ENCODE results near the gene FAM174C.

FAM174C gene

DNA sequence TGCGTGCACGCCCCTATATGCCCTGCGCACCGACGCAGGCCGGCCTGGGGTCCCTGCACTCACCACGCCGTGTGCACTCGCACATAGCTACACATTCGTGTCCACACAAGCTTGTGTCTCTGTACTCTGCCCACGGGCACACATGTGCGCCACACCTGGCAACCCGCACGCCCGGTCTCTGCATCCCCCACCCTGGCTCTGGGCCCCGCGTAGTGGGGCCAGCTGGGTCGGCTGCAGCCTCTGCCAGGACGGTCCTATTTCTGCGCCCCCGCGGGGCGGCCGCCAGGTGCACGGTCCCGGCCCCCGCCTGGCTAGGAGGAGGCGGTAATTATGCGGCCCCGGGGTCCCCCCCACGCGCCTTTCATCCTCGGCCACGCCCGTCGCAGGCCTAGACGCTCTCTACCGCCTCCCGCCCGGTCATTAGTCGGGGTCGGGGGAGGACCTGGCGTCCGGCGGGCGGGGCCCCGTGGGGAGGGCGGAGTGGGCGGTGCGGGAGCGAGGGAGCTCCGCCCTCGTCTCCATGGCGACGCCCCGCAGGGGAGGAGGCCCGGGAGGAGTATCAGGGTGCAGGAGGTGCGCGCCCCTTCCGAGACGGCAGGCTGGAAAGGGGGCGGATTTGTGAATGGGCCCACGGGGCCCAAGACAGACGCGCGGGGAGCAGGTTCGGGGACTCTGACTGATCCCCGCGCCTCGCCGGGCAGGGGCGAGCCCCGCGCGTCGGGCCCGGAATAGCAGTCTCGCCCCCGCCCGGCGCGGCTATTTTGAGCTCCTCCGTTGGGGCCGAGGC, 9.0 kb upstream of the FAM174C start:
- DNase-seq (ENCODE audit: low read depth) = no peak
- H3K4me3 ChIP-seq (ENCODE audit: low read depth, low read length) = peak overlapping the region; percentile 50
- no peak for TF ChIP-seq CTCF (IDR thresholded peaks at IDR 0.05; ENCODE audit: control insufficient read depth, extremely low read depth, insufficient read depth)

DNA sequence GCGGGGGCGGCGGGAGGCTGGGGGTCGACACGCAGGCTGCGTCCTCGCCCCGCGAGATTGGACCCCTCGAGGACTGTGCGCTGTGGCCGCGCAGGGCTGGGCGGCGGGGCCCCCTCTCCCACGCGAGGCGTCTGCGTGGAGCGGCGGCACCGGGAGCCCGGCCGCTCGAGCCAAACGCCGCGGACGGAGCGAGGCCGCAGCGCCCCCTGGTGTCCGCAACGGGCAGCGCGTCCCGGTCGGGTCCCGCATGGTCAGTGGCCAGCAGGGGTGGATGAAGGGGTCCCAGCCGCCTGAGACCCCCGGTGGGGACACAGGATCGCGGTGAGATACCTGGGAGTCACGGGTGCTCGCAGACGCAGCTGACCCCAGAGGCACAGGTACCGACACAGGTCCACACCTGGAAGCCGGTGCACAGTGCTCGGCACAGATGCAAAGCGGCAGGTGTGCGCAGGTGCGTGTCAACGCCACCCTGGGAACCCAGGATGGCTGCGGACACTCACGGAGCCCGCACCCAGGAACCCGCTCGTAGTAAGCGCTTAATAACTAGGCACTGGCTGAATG, 8.3 kb upstream of the FAM174C start:
- H3K4me3 ChIP-seq (ENCODE audit: low read depth, low read length) = peak overlapping the region; percentile 50
- peak; percentile 97 for TF ChIP-seq CTCF (IDR thresholded peaks at IDR 0.05; ENCODE audit: control insufficient read depth, extremely low read depth, insufficient read depth)
- DNase-seq (ENCODE audit: low read depth) = no peak

GRCh38 chr19:1267477-1268225, 7.7 kb upstream of the FAM174C start:
- no peak for DNase-seq (ENCODE audit: low read depth)
- TF ChIP-seq CTCF (IDR thresholded peaks at IDR 0.05; ENCODE audit: control insufficient read depth, extremely low read depth, insufficient read depth) = no peak
- H3K4me3 ChIP-seq (ENCODE audit: low read depth, low read length) = peak overlapping the region; percentile 50

DNA sequence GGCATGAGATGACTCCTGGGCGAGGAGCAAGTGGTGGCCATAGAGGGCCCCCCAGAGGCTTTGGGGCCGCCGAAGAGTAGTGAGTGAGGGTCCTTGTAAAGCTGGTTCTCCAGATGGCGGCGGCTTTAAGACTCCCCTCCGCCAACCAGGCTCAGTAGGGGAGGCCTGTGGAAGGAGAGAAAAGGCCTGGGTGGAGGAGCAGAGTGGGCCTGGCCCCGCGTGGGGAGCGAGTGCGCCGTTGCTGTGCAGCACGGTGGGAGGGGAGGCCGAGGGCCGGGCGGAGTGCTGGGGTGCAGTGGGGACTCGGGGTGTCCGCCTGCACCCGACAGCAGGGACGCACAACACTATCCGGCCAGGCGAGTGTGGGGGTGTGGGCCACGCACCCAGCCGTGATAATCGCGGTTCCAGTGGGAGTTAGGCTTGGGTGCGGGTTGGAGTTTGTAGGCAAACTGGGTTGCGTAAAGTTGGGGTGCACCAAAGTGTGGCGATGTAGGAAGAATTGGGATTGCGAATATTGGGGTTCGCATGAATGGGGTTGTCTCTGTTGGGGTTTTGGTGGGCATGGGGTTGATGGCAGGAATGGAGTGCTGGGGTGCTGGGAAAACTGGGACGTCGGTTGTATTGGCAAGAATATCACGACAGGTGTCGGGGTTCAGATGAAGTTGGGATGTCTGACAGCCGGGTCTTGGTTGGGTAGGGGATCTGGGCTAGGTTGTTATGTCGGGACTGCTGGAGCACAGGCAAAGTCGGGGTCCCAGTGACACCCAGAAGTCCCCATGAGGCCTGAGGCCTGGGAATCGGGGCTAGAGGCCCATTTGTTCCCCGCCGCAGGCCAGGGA, 6.9 kb upstream of the FAM174C start:
- H3K4me3 ChIP-seq (ENCODE audit: low read depth, low read length) = peak overlapping the region; percentile 66
- DNase-seq (ENCODE audit: low read depth) = no peak
- TF ChIP-seq CTCF (IDR thresholded peaks at IDR 0.05; ENCODE audit: control insufficient read depth, extremely low read depth, insufficient read depth) = no peak

GRCh38 chr19:1269065-1269477, 6.3 kb upstream of the FAM174C start, which contains the start of gene CIRBP:
Gene CIRBP (plus strand): TSS chr19:1269332. CDS start chr19:1270934, 1,602 bp downstream.
- H3K4me3 ChIP-seq (ENCODE audit: low read depth, low read length) = peak within 1 kb of the TSS; percentile 66
- TF ChIP-seq CTCF (IDR thresholded peaks at IDR 0.05; ENCODE audit: control insufficient read depth, extremely low read depth, insufficient read depth) = no peak
- peak; percentile 93 for DNase-seq (ENCODE audit: low read depth)

DNA sequence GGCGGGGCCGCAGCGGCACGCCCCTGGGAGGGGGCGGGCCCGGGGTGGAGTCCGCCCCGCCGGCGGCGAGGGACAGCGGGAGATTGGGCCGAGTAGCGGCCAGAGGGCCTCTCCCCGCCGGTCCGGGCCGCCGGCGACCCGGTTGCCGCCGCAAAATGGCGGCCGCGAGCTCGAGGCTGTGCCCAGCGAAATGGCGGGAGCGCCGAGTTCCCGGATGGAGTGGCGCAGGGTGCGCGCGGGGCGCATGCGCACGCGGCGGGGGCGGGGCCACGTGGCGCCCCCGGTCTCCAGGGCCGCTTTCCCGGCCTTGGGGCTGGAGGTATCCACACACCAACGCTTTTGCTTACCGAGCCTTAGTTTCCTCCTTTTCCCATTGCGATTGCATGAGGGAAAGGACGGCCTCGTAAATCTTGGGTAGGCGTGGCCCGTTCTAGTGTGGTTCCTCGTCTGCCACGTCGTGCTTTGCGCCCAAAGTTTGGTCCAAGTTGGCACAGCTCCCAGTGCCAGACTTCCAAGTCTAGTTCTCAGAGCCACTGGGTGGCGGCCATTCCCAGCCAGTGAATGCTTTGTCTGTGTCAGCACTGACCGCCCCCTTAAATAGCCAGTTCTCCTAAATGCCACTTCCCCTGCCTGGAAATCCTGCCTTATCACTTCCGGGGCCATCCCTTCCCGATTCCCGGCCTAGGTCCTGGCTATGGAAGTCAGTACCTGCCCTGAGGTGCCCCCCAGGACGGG, 5.7 kb upstream of the FAM174C start:
- TF ChIP-seq CTCF (IDR thresholded peaks at IDR 0.05; ENCODE audit: control insufficient read depth, extremely low read depth, insufficient read depth) = peak; percentile 25; the same call in 1 of the 2 replicates

More for the DNA sequence above, 5.7 kb upstream of the FAM174C start:
- DNase-seq (ENCODE audit: low read depth) = peak; percentile 87
- H3K4me3 ChIP-seq (ENCODE audit: low read depth, low read length) = peak overlapping the region; percentile 66
